Brain microvascular endothelial cell (primary cell): ENCODE results near the gene TNFRSF1B.

ENCODE experiments used
- DNase-seq: peaks from one replicate; pipeline ENCODE4 v3.0.0-alpha.2; 2020
- H3K27ac ChIP-seq: fragments of 250-450 bp; sonication (Bioruptor Pico); 2 replicates; pipeline ENCODE4 v1.5.1; 2020; ENCODE audit warnings: mild to moderate bottlenecking, moderate library complexity
- H3K27me3 ChIP-seq: fragments of 250-450 bp; sonication (Bioruptor Pico); replicated peaks from 2 replicates; pipeline ENCODE4 v1.5.1; 2020; ENCODE audit warnings: mild to moderate bottlenecking
- H3K36me3 ChIP-seq: fragments of 250-450 bp; sonication (Bioruptor Pico); replicated peaks from 2 replicates; pipeline ENCODE4 v1.5.1; 2020; ENCODE audit warnings: mild to moderate bottlenecking
- H3K4me3 ChIP-seq: 2 replicates; pipeline ENCODE4 v1.5.1; 2011; ENCODE audit warnings: low read depth, mild to moderate bottlenecking, control low read depth, low read length, moderate library complexity
- in situ Hi-C: cut with HindIII; loops from 2 replicates; pipeline ENCODE4 v1.10.0; 2017; ENCODE audit warnings: low sequenced_read_pairs, low pct_ligation_motif_present
- TF ChIP-seq, protein P1 (sequence below): IDR thresholded peaks from 2 replicates; pipeline ENCODE4 v1.5.1; 2011; ENCODE audit warnings: low read depth, mild to moderate bottlenecking, moderate library complexity, low read length, control low read depth, inconsistent platforms; ENCODE audit errors: missing control alignments

TNFRSF1B gene

DNA sequence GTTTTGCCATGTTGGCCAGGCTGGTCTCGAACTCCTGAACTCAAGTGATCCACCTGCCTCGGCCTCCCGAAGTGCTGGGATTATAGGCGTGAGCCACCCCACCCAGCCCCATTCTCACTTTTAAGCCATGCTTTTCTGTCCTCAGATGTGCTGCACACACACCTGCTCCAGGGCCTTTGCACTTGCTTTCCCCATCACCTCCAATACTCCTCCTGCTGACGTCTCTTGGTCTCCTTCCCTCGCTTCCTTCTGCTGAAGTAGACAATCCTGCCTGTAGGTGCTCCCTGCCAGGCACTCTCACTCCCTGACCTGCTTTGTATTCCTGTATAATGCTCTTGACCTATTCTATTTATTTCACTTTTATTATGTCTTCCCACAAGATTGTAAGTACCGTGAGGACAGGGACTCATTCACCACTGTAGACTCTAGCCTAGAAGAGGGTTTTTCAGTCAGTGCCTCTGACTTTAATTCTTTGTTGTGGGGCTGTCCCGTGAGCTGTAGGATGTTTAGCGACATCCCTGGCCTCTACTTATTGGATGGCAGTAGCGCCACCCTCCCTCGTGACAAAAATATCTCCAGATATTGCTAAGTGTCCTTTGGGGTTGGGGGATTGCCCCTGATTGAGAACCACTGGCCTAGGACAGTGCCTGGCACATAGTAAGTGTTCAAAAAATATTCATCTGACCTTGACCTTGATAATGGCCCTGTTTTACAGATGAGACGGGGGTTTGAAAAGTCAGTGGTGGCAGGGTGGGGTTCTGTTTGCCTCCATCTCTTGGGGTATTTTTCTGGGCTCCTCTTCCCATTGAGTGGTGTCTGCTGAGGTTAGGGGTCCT lies 4.6 kb downstream of the TNFRSF1B start:
- in situ Hi-C loops, result no loop called here
- DNase-seq, result no peak
- Histone ChIP-seq H3K27me3 (no peaks in the 10 kb centered on the region), H3K27ac (no peak overlapping the region), H3K36me3 (no peaks in the 10 kb centered on the region), H3K4me3 (no peak overlapping the region)
- TF ChIP-seq, protein P1, sequence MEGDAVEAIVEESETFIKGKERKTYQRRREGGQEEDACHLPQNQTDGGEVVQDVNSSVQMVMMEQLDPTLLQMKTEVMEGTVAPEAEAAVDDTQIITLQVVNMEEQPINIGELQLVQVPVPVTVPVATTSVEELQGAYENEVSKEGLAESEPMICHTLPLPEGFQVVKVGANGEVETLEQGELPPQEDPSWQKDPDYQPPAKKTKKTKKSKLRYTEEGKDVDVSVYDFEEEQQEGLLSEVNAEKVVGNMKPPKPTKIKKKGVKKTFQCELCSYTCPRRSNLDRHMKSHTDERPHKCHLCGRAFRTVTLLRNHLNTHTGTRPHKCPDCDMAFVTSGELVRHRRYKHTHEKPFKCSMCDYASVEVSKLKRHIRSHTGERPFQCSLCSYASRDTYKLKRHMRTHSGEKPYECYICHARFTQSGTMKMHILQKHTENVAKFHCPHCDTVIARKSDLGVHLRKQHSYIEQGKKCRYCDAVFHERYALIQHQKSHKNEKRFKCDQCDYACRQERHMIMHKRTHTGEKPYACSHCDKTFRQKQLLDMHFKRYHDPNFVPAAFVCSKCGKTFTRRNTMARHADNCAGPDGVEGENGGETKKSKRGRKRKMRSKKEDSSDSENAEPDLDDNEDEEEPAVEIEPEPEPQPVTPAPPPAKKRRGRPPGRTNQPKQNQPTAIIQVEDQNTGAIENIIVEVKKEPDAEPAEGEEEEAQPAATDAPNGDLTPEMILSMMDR, result no peak

DNA sequence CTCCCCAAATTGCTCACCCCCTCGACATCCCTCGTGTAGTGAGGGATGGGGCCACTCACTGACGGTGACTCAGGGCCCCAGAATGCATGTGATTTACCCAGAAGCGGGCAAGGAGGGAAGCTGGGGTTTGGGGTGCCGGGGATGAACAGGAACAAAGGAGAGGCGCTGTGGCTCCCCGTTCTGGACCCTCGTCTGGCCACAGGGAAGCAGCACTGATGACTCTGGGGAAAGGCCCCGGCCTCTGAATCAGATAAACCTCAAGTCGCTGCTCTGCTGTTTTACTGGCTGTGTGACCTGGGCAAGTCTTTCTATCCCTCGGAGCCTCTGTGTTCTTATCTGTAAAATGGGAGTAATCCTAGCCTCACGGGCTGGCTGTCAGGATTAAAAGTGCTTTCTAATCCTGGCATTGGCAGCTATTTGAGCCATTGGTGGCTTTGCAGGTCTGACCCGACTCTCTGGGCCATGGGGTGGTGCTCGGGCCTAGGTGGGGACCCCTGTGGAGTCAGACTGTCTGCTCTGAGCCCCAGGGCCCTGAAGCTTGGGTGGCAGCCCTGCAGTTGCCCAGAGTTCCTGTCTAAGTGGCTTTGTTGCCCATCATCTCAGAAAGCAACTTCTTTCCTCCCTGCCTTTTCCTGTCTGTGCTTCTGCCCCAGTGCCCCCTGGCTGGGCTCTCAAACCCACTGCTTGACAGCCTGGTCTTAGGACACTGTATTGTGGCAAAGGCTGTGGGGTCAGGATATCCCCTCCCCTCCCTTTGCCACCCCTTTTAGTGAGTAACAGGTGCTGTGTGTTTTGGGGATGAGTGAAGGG lies 5.5 kb downstream of the TNFRSF1B start:
- DNase-seq, result no peak

DNA sequence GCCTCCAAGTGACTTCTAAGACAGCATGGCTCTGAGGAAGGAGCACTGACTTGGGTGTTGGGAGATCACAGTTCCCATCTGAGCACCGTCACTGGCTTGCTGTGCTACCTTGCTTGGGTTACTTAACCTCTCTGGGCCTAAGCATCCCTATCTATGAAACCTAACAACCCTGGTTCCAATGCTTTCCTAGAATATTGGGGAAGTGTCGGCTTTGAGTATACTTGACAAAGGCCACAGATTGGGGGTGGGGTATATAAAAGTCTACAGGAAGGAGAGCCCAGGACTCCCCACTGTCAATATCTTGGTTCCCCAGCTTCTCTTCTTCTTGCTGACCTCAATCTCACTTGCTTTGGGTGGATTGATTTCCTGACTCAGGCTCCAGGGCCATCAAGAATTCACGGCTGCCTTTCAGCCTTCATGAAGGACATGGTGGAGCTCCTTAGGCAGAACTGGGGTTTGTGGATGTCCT lies 6.3 kb downstream of the TNFRSF1B start:
- no peak for DNase-seq
- in situ Hi-C loops, result no loop called here
- Histone ChIP-seq H3K27ac (no peak overlapping the region), H3K27me3 (no peaks in the 10 kb centered on the region), H3K36me3 (no peaks in the 10 kb centered on the region), H3K4me3 (no peak overlapping the region)
- TF ChIP-seq, protein P1, result no peak

More for the DNA sequence above, 5.5 kb downstream of the TNFRSF1B start:
- TF ChIP-seq, protein P1, result no peak
- H3K36me3 ChIP-seq, result no peaks in the 10 kb centered on the region
- H3K27ac ChIP-seq, result no peak overlapping the region
- in situ Hi-C loops, result no loop called here
- H3K27me3 ChIP-seq, result no peaks in the 10 kb centered on the region
- H3K4me3 ChIP-seq, result no peak overlapping the region

DNA sequence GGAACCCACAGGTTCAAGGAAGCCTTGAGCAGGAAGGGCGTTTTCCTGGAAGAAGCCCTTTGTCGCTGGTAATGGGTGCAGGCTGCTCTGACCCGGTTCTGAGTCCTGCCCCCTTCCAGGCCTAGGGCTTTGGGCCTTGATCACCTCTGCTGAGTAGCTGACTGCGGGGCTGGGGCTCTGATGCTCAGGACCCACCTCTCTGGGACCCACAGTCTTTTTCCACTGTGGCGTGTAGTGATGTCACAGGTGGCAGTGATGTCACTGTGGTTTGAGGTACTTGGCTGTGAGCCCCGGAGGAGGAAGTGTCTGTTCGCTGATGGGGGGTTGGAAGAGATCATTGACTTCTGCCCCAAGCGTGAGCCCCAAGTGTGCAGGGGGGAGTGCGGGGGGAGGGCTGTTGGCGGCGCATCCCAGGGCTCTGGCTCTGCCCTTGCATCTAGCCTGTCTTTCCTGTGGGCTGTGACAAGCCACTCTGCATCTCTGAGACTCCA lies 6.9 kb downstream of the TNFRSF1B start:
- TF ChIP-seq, protein P1, result no peak
- no peak overlapping the region for H3K4me3 ChIP-seq
- no peaks in the 10 kb centered on the region for H3K27me3 ChIP-seq
- in situ Hi-C loops, result no loop called here
- no peak overlapping the region for H3K27ac ChIP-seq
- no peaks in the 10 kb centered on the region for H3K36me3 ChIP-seq
- no peak for DNase-seq

DNA sequence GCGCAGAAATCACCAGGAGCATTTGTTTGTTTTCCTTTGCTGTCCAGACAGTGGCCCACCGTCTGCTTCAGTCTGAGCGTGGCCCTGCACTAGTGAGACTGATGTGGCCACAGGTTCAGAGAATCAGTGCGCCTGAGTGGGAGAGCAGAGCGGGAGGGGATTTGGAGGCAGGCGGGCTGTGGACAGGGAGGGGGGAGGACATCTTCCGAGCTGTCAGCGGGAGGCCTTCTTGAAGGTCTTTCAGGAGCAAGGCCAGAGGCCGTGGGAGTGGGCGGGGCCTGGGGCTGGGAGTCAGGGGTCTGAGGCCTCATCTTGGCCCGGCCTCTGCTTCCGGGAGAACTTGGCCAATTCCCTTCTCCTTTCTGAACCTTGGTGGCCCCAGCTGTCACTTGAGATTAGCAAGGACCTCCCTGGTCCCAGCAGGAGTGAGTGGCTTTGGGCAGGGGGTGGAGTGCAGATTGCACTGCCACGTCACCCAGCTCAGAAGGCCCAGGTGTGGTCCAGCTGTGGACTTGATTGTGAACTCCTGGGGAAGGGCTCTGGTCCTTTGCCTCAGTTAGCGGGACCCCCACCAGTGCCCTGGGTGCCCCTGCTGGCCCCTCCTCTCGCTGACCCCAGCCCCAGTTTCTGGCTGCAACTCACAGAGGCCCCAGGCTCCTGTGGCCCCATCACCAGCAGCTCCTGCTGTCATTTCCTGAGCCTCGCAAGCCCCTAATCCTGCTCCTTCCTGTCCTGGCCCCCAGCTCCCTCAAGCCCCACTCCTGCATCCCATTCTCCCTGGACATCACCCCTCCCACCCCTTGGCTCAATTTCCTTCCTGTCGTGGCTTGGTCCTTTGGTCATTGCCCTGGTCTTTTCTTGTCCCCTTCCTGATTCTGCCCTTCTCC lies 8.4 kb downstream of the TNFRSF1B start:
- in situ Hi-C loops, result no loop called here
- Histone ChIP-seq H3K27ac (no peak overlapping the region), H3K4me3 (no peak overlapping the region), H3K36me3 (no peaks in the 10 kb centered on the region), H3K27me3 (no peaks in the 10 kb centered on the region)
- no peak for DNase-seq
- TF ChIP-seq, protein P1, result no peak
